ENCODE measurements around the gene MEIG1. TPM values are rescaled to one million over a fixed set of nuclear protein-coding genes. Genes with fewer than 3 reads are reported as not detected.
A peak's percentile ranks its signal among the peaks of the same experiment; 100 is the strongest.
"Not testable (repeated sequence)": the region's sequence is repeated elsewhere in the genome, so short reads cannot be mapped to it uniquely, and the experiment has no call there.

The MEIG1 gene
- total and polyA plus RNA-seq, 2 experiments from 2014 or later: 4.2 TPM; not detected in 1

GRCh38 chr10:14958872-14959220 lies 342 bp upstream of the MEIG1 start:
- Histone ChIP-seq H3K9me3 (ENCODE audit: low read depth) (no peaks in the 10 kb centered on the region), H3K36me3 (no peaks in the 10 kb centered on the region), H3K27me3 (no peaks in the 10 kb centered on the region), H3K27ac (no peak overlapping the region), H3K4me3 (peak overlapping the region; percentile 64), H3K4me1 (ENCODE audit: low read depth) (no peaks in the 10 kb centered on the region)
- no peak for TF ChIP-seq CTCF (IDR thresholded peaks at IDR 0.05; ENCODE audit: low read depth, low read length)
- no peak for DNase-seq (ENCODE audit: low read depth in 1 of 2, low spot score in 1 of 2)

GRCh38 chr10:14967897-14968296 lies 8.7 kb downstream of the MEIG1 start:
- H3K27me3 ChIP-seq: peaks cover 15% of the 10 kb centered on the region
- no peaks in the 10 kb centered on the region for H3K4me1 ChIP-seq (ENCODE audit: low read depth)
- no peak overlapping the region for H3K27ac ChIP-seq
- no peaks in the 10 kb centered on the region for H3K9me3 ChIP-seq (ENCODE audit: low read depth)
- no peaks in the 10 kb centered on the region for H3K36me3 ChIP-seq
- TF ChIP-seq CTCF (IDR thresholded peaks at IDR 0.05; ENCODE audit: low read depth, low read length): no peak
- no peak overlapping the region for H3K4me3 ChIP-seq
- DNase-seq (ENCODE audit: low read depth in 1 of 2, low spot score in 1 of 2): no peak

- peak; percentile 38 to 39 for DNase-seq (ENCODE audit: low read depth in 1 of 2, low spot score in 1 of 2)
- Histone ChIP-seq H3K4me1 (ENCODE audit: low read depth) (no peaks in the 10 kb centered on the region), H3K36me3 (no peaks in the 10 kb centered on the region), H3K9me3 (ENCODE audit: low read depth) (no peaks in the 10 kb centered on the region), H3K27me3 (peaks cover 34% of the 10 kb centered on the region), H3K27ac (no peak overlapping the region), H3K4me3 (no peak overlapping the region)
- TF ChIP-seq CTCF (IDR thresholded peaks at IDR 0.05; ENCODE audit: low read depth, low read length): peak; percentile 70
Measured at GRCh38 chr10:14971867-14972448, 12.8 kb downstream of the MEIG1 start.

GRCh38 chr10:14974153-14974998 lies 15.2 kb downstream of the MEIG1 start:
- H3K36me3 ChIP-seq; H3K9me3 ChIP-seq (ENCODE audit: low read depth); H3K27ac ChIP-seq; H3K4me3 ChIP-seq; DNase-seq (ENCODE audit: low read depth in 1 of 2, low spot score in 1 of 2); H3K4me1 ChIP-seq (ENCODE audit: low read depth): not testable (repeated sequence)
- H3K27me3 ChIP-seq: peaks cover 34% of the 10 kb centered on the region

- no peaks in the 10 kb centered on the region for H3K36me3 ChIP-seq
- H3K4me1 ChIP-seq (ENCODE audit: low read depth): no peaks in the 10 kb centered on the region
- no peak overlapping the region for H3K4me3 ChIP-seq
- peak; percentile 11 for TF ChIP-seq CTCF (IDR thresholded peaks at IDR 0.05; ENCODE audit: low read depth, low read length)
- no peaks in the 10 kb centered on the region for H3K9me3 ChIP-seq (ENCODE audit: low read depth)
- peaks cover 21% of the 10 kb centered on the region for H3K27me3 ChIP-seq
- no peak for DNase-seq (ENCODE audit: low read depth in 1 of 2, low spot score in 1 of 2)
- no peak overlapping the region for H3K27ac ChIP-seq
Measured at GRCh38 chr10:14975672-14976273, 16.6 kb downstream of the MEIG1 start.

GRCh38 chr10:14982744-14983143 lies 23.6 kb downstream of the MEIG1 start:
- Histone ChIP-seq H3K4me3 (no peak overlapping the region), H3K4me1 (ENCODE audit: low read depth) (no peaks in the 10 kb centered on the region), H3K27me3 (peaks cover 7% of the 10 kb centered on the region), H3K36me3 (no peaks in the 10 kb centered on the region), H3K9me3 (ENCODE audit: low read depth) (no peaks in the 10 kb centered on the region), H3K27ac (no peak overlapping the region)
- no peak for TF ChIP-seq CTCF (IDR thresholded peaks at IDR 0.05; ENCODE audit: low read depth, low read length)
- no peak for DNase-seq (ENCODE audit: low read depth in 1 of 2, low spot score in 1 of 2)

GRCh38 chr10:14989552-14989951 lies 30.4 kb downstream of the MEIG1 start:
- H3K4me1 ChIP-seq (ENCODE audit: low read depth); H3K9me3 ChIP-seq (ENCODE audit: low read depth); DNase-seq (ENCODE audit: low read depth in 1 of 2, low spot score in 1 of 2); H3K36me3 ChIP-seq; H3K27ac ChIP-seq; H3K4me3 ChIP-seq: not testable (repeated sequence)
- H3K27me3 ChIP-seq: peaks cover 11% of the 10 kb centered on the region
